CD4-positive, CD25-positive, alpha-beta regulatory T cell (primary cell): ENCODE measurements around the gene TDRD10. TPM values are rescaled to one million over a fixed set of nuclear protein-coding genes. Genes with fewer than 3 reads are reported as not detected.
A peak's percentile ranks its signal among the peaks of the same experiment; 100 is the strongest.
"Not testable (repeated sequence)": the region's sequence is repeated elsewhere in the genome, so short reads cannot be mapped to it uniquely, and the experiment has no call there.

Source experiments
- ATAC-seq, 2 donors: fragments of 150-1000 bp; cut with Tn5 transposase; one replicate each; pipeline ENCODE4 v1.10.0; 2021; ENCODE audit warnings: low read depth in 2 of 2, moderate number of reproducible peaks in 2 of 2, moderate library complexity in 1 of 2
- DNase-seq, 3 donors: peaks; one replicate each; pipeline versions ENCODE4 v3.0.0 to v3.0.0-alpha.2; 2012 to 2022; ENCODE audit warnings: mixed read lengths in 1 of 3
- H3K27ac ChIP-seq: one replicate; pipeline ENCODE4 v1.7.0; 2013; ENCODE audit warnings: mild to moderate bottlenecking, low read length; ENCODE audit not compliant: insufficient read depth, poor library complexity, severe bottlenecking
- H3K27me3 ChIP-seq: one replicate; pipeline ENCODE4 v1.7.0; 2013; ENCODE audit warnings: low read length; ENCODE audit not compliant: control insufficient read depth, insufficient read depth
- H3K36me3 ChIP-seq: one replicate; pipeline ENCODE4 v1.7.0; 2013; ENCODE audit warnings: mild to moderate bottlenecking, low read length, moderate library complexity; ENCODE audit not compliant: control insufficient read depth, insufficient read depth
- H3K4me1 ChIP-seq: 2 replicates; pipeline ENCODE4 v1.7.0; 2013; ENCODE audit warnings: mild to moderate bottlenecking, low read length; ENCODE audit not compliant: insufficient read depth, control insufficient read depth, poor library complexity, severe bottlenecking
- H3K4me3 ChIP-seq: one replicate; pipeline ENCODE4 v1.7.0; 2013; ENCODE audit warnings: low read depth, mild to moderate bottlenecking, low read length, moderate library complexity
- H3K9me3 ChIP-seq, 2 experiments: 1 replicate in 1 of 2; 2 replicates in 1 of 2; pipeline ENCODE4 v1.7.0; 2013; ENCODE audit warnings: low read length in 2 of 2, mild to moderate bottlenecking in 1 of 2, moderate library complexity in 1 of 2; ENCODE audit not compliant: control insufficient read depth in 2 of 2
- H3K27ac Mint-ChIP-seq, 3 donors: one replicate each; pipeline ENCODE4 v1.8.0; 2020 to 2022; ENCODE audit warnings: mild to moderate bottlenecking in 3 of 3, mixed read lengths in 3 of 3, moderate library complexity in 2 of 3
- H3K27me3 Mint-ChIP-seq: one replicate; pipeline ENCODE4 v1.8.0; 2022; ENCODE audit warnings: mild to moderate bottlenecking, mixed read lengths
- H3K36me3 Mint-ChIP-seq: one replicate; pipeline ENCODE4 v1.8.0; 2020; ENCODE audit warnings: mixed read lengths
- H3K4me1 Mint-ChIP-seq, 4 donors: one replicate each; pipeline ENCODE4 v1.8.0; 2020 to 2022; ENCODE audit warnings: mixed read lengths in 4 of 4, mild to moderate bottlenecking in 1 of 4
- H3K4me3 Mint-ChIP-seq, 4 donors: one replicate each; pipeline ENCODE4 v1.8.0; 2020 to 2022; ENCODE audit warnings: mild to moderate bottlenecking in 4 of 4, mixed read lengths in 4 of 4, moderate library complexity in 3 of 4
- H3K9me3 Mint-ChIP-seq, 7 donors: one replicate each; pipeline ENCODE4 v1.8.0; 2020 to 2022; ENCODE audit warnings: mixed read lengths in 7 of 7, mild to moderate bottlenecking in 3 of 7, moderate library complexity in 2 of 7
- polyA plus RNA-seq, 4 donors: library from polyadenylated mRNA; unstranded; fragments of 300-500 nt; fragmentation: Illumina TruSeq; gene quantifications; one replicate each; pipeline ENCODE4 v1.2.3, GENCODE V29; 2021
- total RNA-seq: library from RNA; stranded (reverse); gene quantifications from one replicate; pipeline ENCODE4 v1.2.3, GENCODE V29; 2022

The TDRD10 gene
- total and polyA plus RNA-seq, 5 donors from 2014 or later = not detected

DNA sequence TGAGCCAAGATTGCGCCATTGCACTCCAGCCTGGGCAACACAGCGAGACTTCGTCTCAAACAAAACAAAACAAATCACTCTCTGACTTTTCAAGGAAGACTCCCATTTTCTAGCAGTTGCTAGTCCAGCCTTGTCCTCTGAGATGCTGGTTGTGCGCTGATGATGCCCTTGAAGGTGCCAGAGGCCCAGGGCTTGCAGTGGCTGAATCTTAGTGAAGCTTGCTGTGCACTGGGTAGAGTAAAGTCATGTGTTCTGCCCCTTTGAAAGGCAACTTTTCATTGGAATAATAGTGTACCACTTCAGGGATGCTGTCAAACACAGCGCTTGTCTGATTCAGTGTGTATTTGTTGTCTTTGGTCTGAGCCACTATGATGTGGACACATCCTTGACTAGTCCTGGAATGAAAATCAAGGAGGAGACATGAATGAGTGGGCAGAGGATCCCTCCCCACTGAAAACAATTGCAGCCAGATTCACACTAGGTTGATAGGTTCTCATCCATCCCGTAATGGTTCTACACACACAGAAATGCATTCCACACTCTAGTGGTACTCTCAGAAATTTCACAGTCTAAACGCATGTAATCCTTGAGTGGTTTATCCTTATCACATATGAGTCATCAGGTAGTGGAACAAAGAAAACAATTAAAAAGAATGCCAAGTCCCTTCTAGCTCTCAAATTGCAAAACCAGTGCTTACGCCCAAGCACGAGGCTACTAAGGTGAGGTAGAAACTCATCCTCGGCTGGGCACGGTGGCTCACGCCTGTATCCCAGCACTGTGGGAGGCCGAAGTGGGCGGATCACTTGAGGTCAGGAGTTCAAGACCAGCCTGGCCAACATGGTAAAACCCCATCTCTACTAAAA, 17.8 kb upstream of the TDRD10 start:
- no peak overlapping the region for H3K27ac ChIP-seq
- H3K4me3 ChIP-seq = no peak overlapping the region
- Mint-ChIP-seq H3K9me3 (peaks cover 0 to 2% (median 0%) of the 10 kb centered on the region in 7 donors), H3K36me3 (no peaks in the 10 kb centered on the region), H3K4me1 (peaks cover 0 to 7% (median 3%) of the 10 kb centered on the region in 4 donors), H3K4me3 (no peak overlapping the region), H3K27ac (no peak overlapping the region), H3K27me3 (peaks cover 13% of the 10 kb centered on the region)
- H3K36me3 ChIP-seq = no peaks in the 10 kb centered on the region
- DNase-seq (no peak), ATAC-seq (no peak)
- H3K9me3 ChIP-seq = no peaks in the 10 kb centered on the region
- H3K4me1 ChIP-seq = no peaks in the 10 kb centered on the region
- peaks cover 4% of the 10 kb centered on the region for H3K27me3 ChIP-seq

DNA sequence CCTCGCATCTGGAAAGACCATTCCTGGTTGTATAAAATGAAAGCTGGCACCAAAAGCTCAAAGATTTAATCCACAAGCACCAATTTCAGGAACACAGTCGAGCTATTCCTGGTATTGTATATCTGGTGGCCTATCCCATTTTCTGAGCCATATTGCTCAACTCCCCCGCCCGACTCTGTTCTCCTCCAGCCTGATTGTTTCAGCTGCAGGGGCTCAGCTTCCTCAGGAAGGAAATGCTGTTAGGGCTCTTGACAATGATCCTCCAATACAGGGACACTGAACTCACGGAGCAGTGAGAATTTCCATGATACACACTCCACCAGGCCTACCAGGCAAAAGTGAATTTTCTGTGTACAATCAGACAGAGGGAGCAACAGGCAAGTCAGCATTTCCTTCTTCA, 16.9 kb upstream of the TDRD10 start:
- no peak overlapping the region for H3K27ac ChIP-seq
- no peaks in the 10 kb centered on the region for H3K36me3 ChIP-seq
- peaks cover 4% of the 10 kb centered on the region for H3K27me3 ChIP-seq
- peaks cover 0 to under 1% (median 0%) of the 10 kb centered on the region in 4 donors for H3K4me1 Mint-ChIP-seq
- H3K27ac Mint-ChIP-seq = no peak overlapping the region
- no peak overlapping the region for H3K4me3 ChIP-seq
- H3K27me3 Mint-ChIP-seq = peaks cover 14% of the 10 kb centered on the region
- H3K9me3 ChIP-seq = no peaks in the 10 kb centered on the region
- no peak overlapping the region for H3K4me3 Mint-ChIP-seq
- ATAC-seq = no peak
- no peaks in the 10 kb centered on the region for H3K36me3 Mint-ChIP-seq
- DNase-seq = no peak
- H3K9me3 Mint-ChIP-seq = peaks cover 0 to 2% (median 0%) of the 10 kb centered on the region in 7 donors
- no peaks in the 10 kb centered on the region for H3K4me1 ChIP-seq

DNA sequence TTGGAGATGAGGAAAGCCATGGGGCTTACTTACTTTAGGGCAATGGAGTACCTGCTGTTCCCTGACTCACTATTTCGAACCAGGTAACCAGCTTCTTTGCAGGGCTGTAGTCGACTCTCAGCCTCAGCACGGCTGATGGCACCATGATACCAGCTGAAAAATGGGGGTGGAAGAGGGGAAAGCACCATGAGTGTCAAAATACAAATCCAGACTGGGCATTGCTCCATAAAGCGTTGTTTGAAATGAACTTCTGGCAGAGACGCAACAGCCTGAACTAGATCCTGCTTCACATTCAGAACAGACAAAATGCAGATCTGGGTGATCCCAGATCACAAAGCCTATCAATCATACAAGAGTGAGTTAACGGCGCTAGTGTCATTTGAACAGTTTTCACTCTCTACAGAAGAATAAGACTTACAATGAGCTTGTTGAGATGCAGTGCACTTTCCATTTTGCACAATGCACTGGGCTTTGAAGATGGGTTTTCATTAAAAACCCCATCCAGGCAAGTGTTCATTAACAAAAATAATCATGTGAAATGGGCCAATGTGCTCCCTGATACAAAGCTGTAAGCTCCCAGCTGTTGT, 16.0 kb upstream of the TDRD10 start:
- Mint-ChIP-seq H3K27me3 (peaks cover 19% of the 10 kb centered on the region), H3K36me3 (no peaks in the 10 kb centered on the region), H3K9me3 (peaks cover 0 to 3% (median 0%) of the 10 kb centered on the region in 7 donors), H3K27ac (peak overlapping the region in 1 of 3 donors; percentile 33), H3K4me1 (peaks cover 0 to under 1% (median 0%) of the 10 kb centered on the region in 4 donors), H3K4me3 (no peak overlapping the region)
- Histone ChIP-seq H3K27me3 (peaks cover 4% of the 10 kb centered on the region), H3K4me1 (no peaks in the 10 kb centered on the region), H3K9me3 (no peaks in the 10 kb centered on the region), H3K36me3 (no peaks in the 10 kb centered on the region), H3K4me3 (no peak overlapping the region), H3K27ac (no peak overlapping the region)
- DNase-seq (no peak), ATAC-seq (no peak)

GRCh38 chr1:154486756-154487155, 15.3 kb upstream of the TDRD10 start:
- not testable (repeated sequence) for DNase-seq, ATAC-seq, H3K4me1 ChIP-seq, H3K36me3 Mint-ChIP-seq, H3K4me3 Mint-ChIP-seq, H3K4me1 Mint-ChIP-seq, H3K27ac Mint-ChIP-seq, H3K9me3 Mint-ChIP-seq, H3K36me3 ChIP-seq, H3K9me3 ChIP-seq, H3K27me3 ChIP-seq, H3K4me3 ChIP-seq, H3K27ac ChIP-seq
- H3K27me3 Mint-ChIP-seq = peaks cover 24% of the 10 kb centered on the region

DNA sequence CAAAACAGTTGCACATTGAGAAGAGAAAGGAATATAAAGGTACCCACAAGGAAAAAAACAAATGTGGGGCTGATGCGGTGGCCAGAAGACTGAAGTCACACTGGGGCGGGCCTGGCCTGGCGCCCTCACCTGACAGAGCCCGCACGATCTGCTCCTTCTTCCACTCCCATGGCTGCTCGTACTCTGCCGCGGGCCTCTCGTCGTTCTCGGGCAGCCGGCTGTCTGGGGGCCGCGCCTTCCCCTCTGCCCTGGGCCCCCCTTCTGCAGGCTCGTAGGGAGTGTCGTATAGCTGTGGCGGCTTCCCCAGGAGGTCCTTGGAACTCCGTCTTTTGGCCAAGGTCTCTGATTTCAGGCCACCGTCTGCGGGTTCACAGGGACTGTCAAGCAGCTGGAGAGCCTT, 13.1 kb upstream of the TDRD10 start:
- peaks cover 0 to 28% (median 18%) of the 10 kb centered on the region in 4 donors for H3K4me1 Mint-ChIP-seq
- no peak overlapping the region for H3K27ac ChIP-seq
- peaks cover 0 to 3% (median 0%) of the 10 kb centered on the region in 7 donors for H3K9me3 Mint-ChIP-seq
- no peaks in the 10 kb centered on the region for H3K36me3 Mint-ChIP-seq
- no peak overlapping the region for H3K4me3 Mint-ChIP-seq
- H3K4me1 ChIP-seq = peaks cover 13% of the 10 kb centered on the region
- peaks cover 33% of the 10 kb centered on the region for H3K27me3 Mint-ChIP-seq
- no peak for ATAC-seq
- H3K27ac Mint-ChIP-seq = no peak overlapping the region
- no peak for DNase-seq
- no peak overlapping the region for H3K4me3 ChIP-seq
- H3K36me3 ChIP-seq = no peaks in the 10 kb centered on the region
- H3K9me3 ChIP-seq = no peaks in the 10 kb centered on the region
- H3K27me3 ChIP-seq = no peaks in the 10 kb centered on the region

- Mint-ChIP-seq H3K27ac (peak overlapping the region in 1 of 3 donors; percentile 56), H3K27me3 (peaks cover 33% of the 10 kb centered on the region), H3K9me3 (peaks cover 0 to 3% (median 0%) of the 10 kb centered on the region in 7 donors), H3K36me3 (no peaks in the 10 kb centered on the region), H3K4me1 (peaks cover 0 to 30% (median 18%) of the 10 kb centered on the region in 4 donors), H3K4me3 (no peak overlapping the region)
- ATAC-seq = no peak
- Histone ChIP-seq H3K36me3 (no peaks in the 10 kb centered on the region), H3K4me3 (no peak overlapping the region), H3K27ac (no peak overlapping the region), H3K27me3 (no peaks in the 10 kb centered on the region), H3K9me3 (no peaks in the 10 kb centered on the region), H3K4me1 (peaks cover 16% of the 10 kb centered on the region)
- no peak for DNase-seq
These were observed 12.2 kb upstream of the TDRD10 start for GRCh38 chr1:154489695-154490274.

DNA sequence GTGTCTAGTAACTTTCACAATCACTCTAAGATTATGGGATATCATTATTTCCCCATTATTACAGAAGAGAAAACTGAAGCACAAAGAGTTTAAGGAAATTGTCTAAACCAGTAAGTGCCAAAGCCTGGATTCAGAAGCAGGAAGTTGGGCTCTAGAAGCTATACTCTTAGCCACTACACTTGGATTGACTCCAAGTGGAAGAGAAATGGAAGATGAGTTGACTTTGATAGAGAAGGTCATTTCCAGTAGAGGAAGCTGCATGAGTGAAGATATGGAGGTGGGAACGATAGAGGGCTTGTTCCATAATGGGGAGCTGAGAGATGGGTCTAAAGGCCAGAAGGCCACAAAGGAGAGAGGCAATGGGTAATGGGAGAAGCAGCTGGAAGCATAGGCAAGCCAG, 11.7 kb upstream of the TDRD10 start:
- peaks cover 16% of the 10 kb centered on the region for H3K4me1 ChIP-seq
- H3K27ac ChIP-seq = no peak overlapping the region
- no peaks in the 10 kb centered on the region for H3K36me3 ChIP-seq
- no peak overlapping the region for H3K27ac Mint-ChIP-seq
- no peaks in the 10 kb centered on the region for H3K9me3 ChIP-seq
- ATAC-seq = no peak
- H3K4me3 Mint-ChIP-seq = no peak overlapping the region
- no peaks in the 10 kb centered on the region for H3K27me3 ChIP-seq
- DNase-seq = no peak
- H3K4me3 ChIP-seq = no peak overlapping the region
- no peaks in the 10 kb centered on the region for H3K36me3 Mint-ChIP-seq
- peaks cover 0 to 3% (median 0%) of the 10 kb centered on the region in 7 donors for H3K9me3 Mint-ChIP-seq
- peaks cover 33% of the 10 kb centered on the region for H3K27me3 Mint-ChIP-seq
- peaks cover 0 to 30% (median 18%) of the 10 kb centered on the region in 4 donors for H3K4me1 Mint-ChIP-seq
